Measurements from ENCODE around the gene MCAT. TPM values are rescaled to one million over a fixed set of nuclear protein-coding genes. Genes with fewer than 3 reads are reported as not detected.

Gene MCAT
- total RNA-seq, 1 donor from 2014 or later = 11.8 TPM

DNA sequence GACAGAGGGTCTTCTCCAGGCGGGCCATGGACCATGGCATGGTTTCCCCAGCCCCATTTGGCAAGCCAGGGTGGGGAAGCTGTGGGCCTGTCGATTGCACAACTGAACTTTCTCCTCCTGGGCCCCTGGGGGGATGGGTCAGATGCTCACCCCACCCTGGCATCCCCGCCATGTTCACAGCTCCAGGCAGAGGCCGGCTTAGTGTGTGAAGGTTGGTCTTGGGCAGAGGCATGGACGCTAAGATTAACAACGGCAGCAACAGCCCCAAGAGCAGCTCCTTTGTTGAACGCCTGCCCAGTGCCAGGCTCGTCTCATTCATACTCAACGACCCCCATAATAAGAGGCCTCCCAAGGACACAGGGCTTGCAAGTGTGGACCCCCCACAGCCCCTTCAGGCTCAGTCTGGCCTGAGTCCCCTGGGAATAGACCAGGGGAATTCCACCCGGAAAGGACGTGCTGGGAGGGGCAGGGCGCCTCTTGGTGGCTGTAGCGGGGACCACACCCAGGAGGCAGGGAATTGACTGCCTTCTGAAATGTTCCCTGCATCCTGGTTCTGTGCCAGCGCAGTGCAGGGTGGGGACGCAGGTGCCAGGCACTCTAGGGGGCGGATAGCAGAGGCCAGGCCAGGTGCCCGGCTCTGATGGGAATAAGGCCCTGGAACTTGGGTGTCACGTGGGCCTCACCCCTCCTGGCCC is 16.4 kb upstream of the MCAT start:
- H3K36me3 ChIP-seq (ENCODE audit: control insufficient read depth, insufficient read depth, low read length) = peaks cover 51% of the 10 kb centered on the region

GRCh38 chr22:43158778-43159483 is 15.7 kb upstream of the MCAT start:
- DNase-seq (ENCODE audit: low read depth) = no peak
- TF ChIP-seq, protein P1, sequence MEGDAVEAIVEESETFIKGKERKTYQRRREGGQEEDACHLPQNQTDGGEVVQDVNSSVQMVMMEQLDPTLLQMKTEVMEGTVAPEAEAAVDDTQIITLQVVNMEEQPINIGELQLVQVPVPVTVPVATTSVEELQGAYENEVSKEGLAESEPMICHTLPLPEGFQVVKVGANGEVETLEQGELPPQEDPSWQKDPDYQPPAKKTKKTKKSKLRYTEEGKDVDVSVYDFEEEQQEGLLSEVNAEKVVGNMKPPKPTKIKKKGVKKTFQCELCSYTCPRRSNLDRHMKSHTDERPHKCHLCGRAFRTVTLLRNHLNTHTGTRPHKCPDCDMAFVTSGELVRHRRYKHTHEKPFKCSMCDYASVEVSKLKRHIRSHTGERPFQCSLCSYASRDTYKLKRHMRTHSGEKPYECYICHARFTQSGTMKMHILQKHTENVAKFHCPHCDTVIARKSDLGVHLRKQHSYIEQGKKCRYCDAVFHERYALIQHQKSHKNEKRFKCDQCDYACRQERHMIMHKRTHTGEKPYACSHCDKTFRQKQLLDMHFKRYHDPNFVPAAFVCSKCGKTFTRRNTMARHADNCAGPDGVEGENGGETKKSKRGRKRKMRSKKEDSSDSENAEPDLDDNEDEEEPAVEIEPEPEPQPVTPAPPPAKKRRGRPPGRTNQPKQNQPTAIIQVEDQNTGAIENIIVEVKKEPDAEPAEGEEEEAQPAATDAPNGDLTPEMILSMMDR (IDR thresholded peaks at IDR 0.05; ENCODE audit: insufficient read depth, low read length, severe bottlenecking) = no peak
- no peak overlapping the region for H3K4me3 ChIP-seq (ENCODE audit: low read depth, low read length)
- H3K27me3 ChIP-seq (ENCODE audit: control insufficient read depth, insufficient read depth, low read length) = no peaks in the 10 kb centered on the region
- peaks cover 52% of the 10 kb centered on the region for H3K36me3 ChIP-seq (ENCODE audit: control insufficient read depth, insufficient read depth, low read length)
- FAIRE-seq = no peak

More for the DNA sequence above, 16.4 kb upstream of the MCAT start:
- DNase-seq (ENCODE audit: low read depth) = no peak
- H3K4me3 ChIP-seq (ENCODE audit: low read depth, low read length) = no peak overlapping the region
- no peak for FAIRE-seq
- TF ChIP-seq, protein P1 (IDR thresholded peaks at IDR 0.05; ENCODE audit: insufficient read depth, low read length, severe bottlenecking) = peak; percentile 48
- H3K27me3 ChIP-seq (ENCODE audit: control insufficient read depth, insufficient read depth, low read length) = no peaks in the 10 kb centered on the region

DNA sequence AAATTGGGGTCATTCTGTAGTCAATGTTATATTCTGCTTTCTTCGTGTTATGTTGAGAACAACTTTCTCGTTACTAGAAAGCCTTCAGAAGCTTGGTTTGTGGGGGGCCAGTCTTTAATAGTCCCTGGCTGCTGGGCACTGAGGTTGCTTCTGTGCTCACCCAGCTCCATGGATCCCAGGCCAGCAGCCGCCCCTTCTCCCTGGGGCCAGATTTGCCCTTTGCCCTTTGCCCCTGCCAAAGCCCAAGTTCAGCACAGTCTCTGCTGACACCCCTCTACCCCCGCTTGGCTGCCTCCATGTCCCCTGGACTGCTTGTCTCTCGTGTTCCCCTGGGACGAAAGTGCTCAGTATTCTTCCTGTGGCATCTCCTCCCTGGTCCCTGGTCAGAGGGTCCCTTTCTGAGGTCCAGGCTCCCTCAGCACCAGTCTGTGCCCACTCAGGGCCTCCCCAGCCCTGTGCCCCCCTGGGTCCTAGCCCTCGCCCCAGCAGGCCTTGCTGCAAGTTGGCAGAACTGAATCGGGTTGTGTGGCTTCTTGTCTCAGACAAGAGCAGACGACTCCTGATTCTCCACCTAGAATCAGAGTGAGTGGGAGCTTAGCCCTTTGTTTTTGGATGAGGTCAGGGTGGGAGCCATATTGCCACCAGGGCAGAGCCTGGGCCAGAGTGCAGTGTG is 14.8 kb upstream of the MCAT start:
- peaks cover 48% of the 10 kb centered on the region for H3K36me3 ChIP-seq (ENCODE audit: control insufficient read depth, insufficient read depth, low read length)
- FAIRE-seq = no peak
- no peak overlapping the region for H3K4me3 ChIP-seq (ENCODE audit: low read depth, low read length)
- no peaks in the 10 kb centered on the region for H3K27me3 ChIP-seq (ENCODE audit: control insufficient read depth, insufficient read depth, low read length)
- TF ChIP-seq, protein P1 (IDR thresholded peaks at IDR 0.05; ENCODE audit: insufficient read depth, low read length, severe bottlenecking) = no peak
- DNase-seq (ENCODE audit: low read depth) = no peak

DNA sequence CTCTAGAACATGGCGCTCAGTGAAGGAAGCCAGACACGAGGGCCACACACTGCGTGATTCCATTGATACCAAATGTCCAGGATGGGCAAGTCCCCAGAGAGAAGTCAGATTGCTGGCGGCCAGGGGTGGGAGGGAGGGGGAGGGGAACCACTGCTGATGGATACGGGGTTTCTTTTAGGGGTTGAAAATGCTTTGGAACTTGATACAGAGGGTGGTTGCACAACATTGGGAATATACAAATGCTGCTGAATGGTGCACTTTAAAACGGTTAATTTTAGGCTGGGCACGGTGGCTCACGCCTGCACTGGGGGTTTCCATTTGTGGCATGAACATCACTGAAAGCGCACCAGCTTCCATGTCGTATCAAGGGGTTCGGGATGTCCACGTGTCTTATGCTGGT is 13.2 kb upstream of the MCAT start:
- TF ChIP-seq, protein P1 (IDR thresholded peaks at IDR 0.05; ENCODE audit: insufficient read depth, low read length, severe bottlenecking) = no peak
- no peak for FAIRE-seq
- Histone ChIP-seq H3K36me3 (ENCODE audit: control insufficient read depth, insufficient read depth, low read length) (peaks cover 42% of the 10 kb centered on the region), H3K27me3 (ENCODE audit: control insufficient read depth, insufficient read depth, low read length) (no peaks in the 10 kb centered on the region), H3K4me3 (ENCODE audit: low read depth, low read length) (no peak overlapping the region)
- DNase-seq (ENCODE audit: low read depth) = no peak

- FAIRE-seq (no peak), DNase-seq (ENCODE audit: low read depth) (no peak)
- Histone ChIP-seq H3K27me3 (ENCODE audit: control insufficient read depth, insufficient read depth, low read length) (no peaks in the 10 kb centered on the region), H3K4me3 (ENCODE audit: low read depth, low read length) (no peak overlapping the region), H3K36me3 (ENCODE audit: control insufficient read depth, insufficient read depth, low read length) (peaks cover 38% of the 10 kb centered on the region)
- TF ChIP-seq, protein P1 (IDR thresholded peaks at IDR 0.05; ENCODE audit: insufficient read depth, low read length, severe bottlenecking) = no peak
These were observed 12.6 kb upstream of the MCAT start for GRCh38 chr22:43155789-43156188.
